ENCODE measurements around the gene RAB29. TPM values are rescaled to one million over a fixed set of nuclear protein-coding genes. Genes with fewer than 3 reads are reported as not detected.

RAB29 gene
- total RNA-seq (2011; cell fraction: chromatin; rRNA removed; ENCODE audit: low replicate concordance), result 9.7 and 12.5 TPM in 2 replicates
- 7.2 and 7.7 TPM in 2 replicates for total RNA-seq (2011; cell fraction: nucleolus; rRNA removed)
- total RNA-seq (2011; cell fraction: nucleoplasm; rRNA removed), result 8.9 and 11.8 TPM in 2 replicates
- total RNA-seq (2014; rRNA removed) (6.9 and 7.7 TPM in 2 replicates), total RNA-seq (2014; rRNA removed; fragmentation: Illumina TruSeq; extraction: Trizol) (8.5 and 10.2 TPM in 2 replicates), total RNA-seq (2015; rRNA removed; fragmentation: Illumina TruSeq; extraction: Trizol) (9.9 and 11.5 TPM in 2 replicates), total RNA-seq (2021) (7.8 and 8.0 TPM in 2 replicates), polyA plus RNA-seq (2011; rRNA removed) (9.9 and 17.6 TPM in 2 replicates), polyA plus RNA-seq (2014; fragmentation: Illumina TruSeq; extraction: Trizol) (11.1 and 13.9 TPM in 2 replicates), polyA plus RNA-seq (2014; fragmentation: Nextera tagmentation; extraction: Ambion mirVana) (1 to 10 TPM; 6.3 to 7.5 TPM), polyA plus RNA-seq (2014; rRNA removed) (7.2 and 10.8 TPM in 2 replicates), polyA minus RNA-seq (2011; rRNA and poly(A)+ RNA removed) (6.1 and 11.9 TPM in 2 replicates), Bru-seq, nascent RNA (percentile 75 among the genes with signal in this experiment), BruChase-seq, experiment 1, labeled RNA remaining after a 2-hour chase (percentile 68 among the genes with signal in this experiment), BruChase-seq, experiment 2, labeled RNA remaining after a 6-hour chase (percentile 70 among the genes with signal in this experiment)
- 11.0 and 14.5 TPM in 2 replicates for polyA plus RNA-seq (2011; cell fraction: cytosol; rRNA removed)
- 7.4 and 13.4 TPM in 2 replicates for polyA plus RNA-seq (2011; cell fraction: nucleus; rRNA removed)
- 11.1 and 11.3 TPM in 2 replicates for polyA plus RNA-seq (2012)
- polyA minus RNA-seq (2011; cell fraction: cytosol; rRNA and poly(A)+ RNA removed), result 3.5 and 7.2 TPM in 2 replicates
- 4.1 and 4.8 TPM in 2 replicates for polyA minus RNA-seq (2011; cell fraction: nucleus; rRNA and poly(A)+ RNA removed)
- long read RNA-seq, experiment 1, transcript RAB29-203 (5 exons, 1,157 nt), result major isoform, 9 of 33 reads
- long read RNA-seq, experiment 1, partial matches to known transcripts, result 2 of 33 reads
- long read RNA-seq, experiment 1, other reads (novel, unspliced or antisense), result 18 of 33 reads
- long read RNA-seq, experiment 2, partial matches to known transcripts, result 0 of 5 reads
- long read RNA-seq, experiment 2, other reads (novel, unspliced or antisense), result 4 of 5 reads
- long read RNA-seq, experiment 3, partial matches to known transcripts, result 0 of 15 reads
- long read RNA-seq, experiment 3, other reads (novel, unspliced or antisense), result 6 of 15 reads

GRCh38 chr1:205775015-205775716 lies at the start of gene RAB29:
TSS of gene RAB29 (minus strand) at chr1:205775482. CDS start at chr1:205774956, 526 bp downstream.
- Histone ChIP-seq H3K9me1 (ENCODE audit: control insufficient read depth, insufficient read depth, low read length) (no peaks in the 10 kb centered on the region), H3K79me2 (ENCODE audit: control insufficient read depth, insufficient read depth, low read length) (no peaks in the 10 kb centered on the region), H3K4me2 (ENCODE audit: insufficient read depth, low read length) (peak within 1 kb of the TSS; percentile 89), H3K36me3 (ENCODE audit: control insufficient read depth, insufficient read depth, low read length) (no peaks in the 10 kb centered on the region), H3K9ac (ENCODE audit: insufficient read depth in 1 of 2, low read depth in 2 of 2, low read length in 2 of 2) (peak within 1 kb of the TSS; percentile 72 to 94; a peak in 3 of 4 replicates), H3K9me3 (replicated peaks; ENCODE audit: control insufficient read depth, insufficient read depth, low read depth, low read length) (0 out of 2 replicates have a peak, but pooled peaks cover 4% of the 10 kb centered on the region), H3K4me3 (peak within 1 kb of the TSS; percentile 59), H2AFZ (ENCODE audit: low read depth, low read length) (peak within 1 kb of the TSS; percentile 95), H4K20me1 (replicated peaks; ENCODE audit: control insufficient read depth, insufficient read depth, low read length) (no peaks in the 10 kb centered on the region), H3K27ac (ENCODE audit: extremely low read depth, low read depth, low read length) (peak within 1 kb of the TSS; percentile 26), H3K4me1 (replicated peaks in 1 of 2; ENCODE audit: control insufficient read depth in 2 of 2, insufficient read depth in 2 of 2, low read length in 2 of 2) (peaks cover 8 to 9% of the 10 kb centered on the region in 2 experiments; a peak in 4 of 5 replicates), H3K27me3 (ENCODE audit: control insufficient read depth in 2 of 2, insufficient read depth in 2 of 2, low read length in 2 of 2) (no peaks in the 10 kb centered on the region; a peak in 1 of 5 replicates)
- in situ Hi-C loops (cut with MboI), result no loop called here
- intact Hi-C loops (cut with micrococcal nuclease), result no loop called here
- WGBS (ENCODE audit: insufficient coverage, low coverage, missing lambda C conversion rate), result under 1% methylated on average over 40 of the region's 40 CpGs
- ATAC-seq (peak; percentile 98), DNase-seq (ENCODE audit: extremely low read depth in 1 of 4, low spot score in 3 of 4) (peak; percentile 82 to 91 (median 86)), FAIRE-seq (peak; percentile 93)
- ChIA-PET POLR2A (interaction anchor here (0.6 to 3.0 kb wide), 13 partner anchors 10 to 68 kb away, joined by 3 to 12 read pairs (median 5); no protein-coding TSS in a partner anchor), CTCF (ENCODE audit: low intra/inter-chr PET ratio) (no interaction called here)
- TSS peak; percentile 50 for BruUV-seq (replicated peaks)
- TF ChIP-seq E2F5 (CRISPR knock-in tag; IDR thresholded peaks at IDR 0.05) (no peak), MCM3 (IDR thresholded peaks at IDR 0.05) (no peak), ZBTB5 (IDR thresholded peaks at IDR 0.05) (no peak), ZZZ3 (IDR thresholded peaks at IDR 0.05) (no peak), HCFC1 (IDR thresholded peaks at IDR 0.05; ENCODE audit: low read depth, low read length) (peak; percentile 100), ZNF324 (CRISPR knock-in tag; IDR thresholded peaks at IDR 0.05) (no peak), TBL1XR1 (IDR thresholded peaks at IDR 0.05; ENCODE audit: low read length in 2 of 2) (no peak), BRF1 (IDR thresholded peaks at IDR 0.05; ENCODE audit: borderline replicate concordance, extremely low read depth, insufficient read length) (no peak), ZNF561 (CRISPR knock-in tag; conservative IDR thresholded peaks at IDR 0.05) (no peak), PREB (CRISPR knock-in tag; IDR thresholded peaks at IDR 0.05) (no peak), JUNB (CRISPR knock-in tag; conservative IDR thresholded peaks at IDR 0.05) (no peak), SNIP1 (IDR thresholded peaks at IDR 0.05; ENCODE audit: low read depth) (0 out of 2 replicates have a peak, but pooled peaks have one; percentile 35), ETS2 (tag; IDR thresholded peaks at IDR 0.05; ENCODE audit: borderline replicate concordance, poor library complexity, severe bottlenecking) (no peak)

All from K562 (cell line).